Stimulated activated CD4-positive, alpha-beta T cell treated with anti-CD3 and anti-CD28 coated beads, Interleukin-2, amount 100 ng/mL, for 24 hours (primary cell): ENCODE measurements around the gene TM6SF1.
"Not testable (repeated sequence)": the region's sequence is repeated elsewhere in the genome, so short reads cannot be mapped to it uniquely, and the experiment has no call there.

Experiments used
- DNase-seq, 2 donors: peaks; one replicate each; pipeline ENCODE4 v3.0.0-alpha.2; 2020

The TM6SF1 gene

GRCh38 chr15:83090465-83090864 lies 17.0 kb upstream of the TM6SF1 start:
- DNase-seq: no peak

- DNase-seq: not testable (repeated sequence)
Observed at GRCh38 chr15:83091965-83092308, 15.5 kb upstream of the TM6SF1 start.

DNA sequence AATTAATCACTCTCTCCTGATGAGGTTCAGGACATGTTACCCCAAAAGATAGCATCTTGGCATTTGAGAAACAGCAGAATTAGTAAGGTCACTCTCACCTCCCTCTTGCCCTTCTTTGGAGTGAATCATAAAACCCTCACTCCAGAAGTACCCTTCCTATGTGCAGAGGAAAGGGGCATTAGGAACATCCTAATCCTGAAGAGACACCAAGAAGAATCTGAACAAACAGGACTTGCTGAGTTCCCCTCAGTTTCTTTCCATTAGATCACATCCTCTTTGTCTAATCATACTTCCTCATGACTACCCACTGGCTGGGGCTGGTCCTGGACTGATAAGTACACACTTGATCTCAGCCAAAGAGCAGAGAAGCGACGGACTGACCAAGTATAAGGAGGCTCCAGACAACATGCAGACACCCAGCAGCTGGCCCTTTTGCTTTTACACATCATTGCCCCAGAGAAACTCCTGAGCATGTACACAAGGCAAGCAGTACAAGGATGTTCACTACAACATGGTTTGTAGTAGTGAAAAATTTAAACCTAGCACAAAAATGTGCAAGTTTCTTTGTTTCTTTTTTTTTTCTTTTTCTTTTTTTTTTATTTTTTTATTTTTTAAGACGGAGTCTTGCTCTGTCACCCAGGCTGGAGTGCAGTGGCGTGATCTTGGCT lies 15.0 kb upstream of the TM6SF1 start:
- peak in 1 of 2 donors; percentile 5 for DNase-seq

DNA sequence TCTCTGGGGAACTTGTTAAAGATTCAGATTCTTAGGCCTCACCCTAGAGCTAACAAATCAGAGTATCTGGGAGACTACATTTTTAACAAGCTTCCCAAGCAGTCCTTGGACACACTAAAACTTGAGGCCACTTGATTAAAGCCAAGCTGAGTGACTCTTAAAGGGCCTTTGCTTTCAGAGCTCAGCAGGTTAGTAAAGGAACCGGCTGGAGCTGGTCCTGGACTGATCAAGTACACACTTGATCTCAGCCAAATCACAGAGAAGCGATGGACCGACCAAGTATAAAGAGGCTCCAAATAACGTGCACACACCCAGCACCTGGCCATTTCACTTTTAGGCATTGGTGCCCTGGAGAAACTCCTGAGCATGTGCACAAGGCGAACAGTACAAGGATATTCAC lies 12.9 kb upstream of the TM6SF1 start:
- DNase-seq: no peak

- no peak for DNase-seq
Observed at GRCh38 chr15:83098079-83098478, 9.4 kb upstream of the TM6SF1 start.

DNA sequence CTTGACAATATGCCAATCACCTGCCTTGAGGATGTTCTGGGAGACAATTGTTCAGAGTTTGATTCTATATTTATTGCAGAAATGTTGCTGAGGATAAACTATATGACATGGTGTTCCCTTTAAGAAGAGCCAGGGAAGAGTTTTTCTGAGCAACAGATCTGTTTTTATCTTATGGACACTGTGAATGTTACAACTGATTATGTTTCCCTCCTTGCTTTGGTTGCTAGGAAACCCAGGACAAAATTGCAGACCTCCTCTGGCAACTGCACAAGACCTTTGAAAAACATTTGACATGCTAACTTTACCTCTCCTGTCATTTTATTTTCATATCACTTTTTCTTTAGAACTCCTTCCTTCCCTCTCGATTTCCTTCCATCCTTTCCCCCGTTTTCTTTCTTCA lies 8.2 kb upstream of the TM6SF1 start:
- DNase-seq: no peak

- DNase-seq: no peak
Observed at GRCh38 chr15:83100097-83100646, 7.3 kb upstream of the TM6SF1 start.

- DNase-seq: no peak
Observed at GRCh38 chr15:83102346-83102745, 5.1 kb upstream of the TM6SF1 start.

DNA sequence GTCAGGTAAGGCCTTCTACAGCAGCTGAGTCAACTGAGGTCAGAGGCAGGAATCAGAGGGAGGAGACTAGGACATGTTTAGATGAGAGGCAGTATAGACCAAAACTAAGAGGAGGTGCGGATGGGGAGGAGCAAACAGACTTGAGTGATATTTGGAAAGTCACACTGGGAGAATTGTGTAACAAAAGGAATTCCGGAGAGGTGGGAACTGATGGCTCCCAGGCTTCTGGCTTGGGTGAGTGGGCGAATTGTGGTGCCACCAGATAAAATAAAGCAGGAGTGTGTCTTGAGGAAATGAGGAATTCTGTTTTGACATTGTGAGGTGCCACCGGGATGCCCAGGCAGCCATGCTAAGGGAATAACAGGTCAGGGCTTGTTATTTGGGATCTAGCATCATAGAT lies 3.3 kb upstream of the TM6SF1 start:
- no peak for DNase-seq

GRCh38 chr15:83105440-83105839 lies 2.0 kb upstream of the TM6SF1 start:
- no peak for DNase-seq

- DNase-seq: no peak
Observed at GRCh38 chr15:83107841-83108181, 366 bp downstream of the TM6SF1 start.

GRCh38 chr15:83108266-83109219 lies 1.1 kb downstream of the TM6SF1 start:
- DNase-seq: peak in 1 of 2 donors; percentile 12

DNA sequence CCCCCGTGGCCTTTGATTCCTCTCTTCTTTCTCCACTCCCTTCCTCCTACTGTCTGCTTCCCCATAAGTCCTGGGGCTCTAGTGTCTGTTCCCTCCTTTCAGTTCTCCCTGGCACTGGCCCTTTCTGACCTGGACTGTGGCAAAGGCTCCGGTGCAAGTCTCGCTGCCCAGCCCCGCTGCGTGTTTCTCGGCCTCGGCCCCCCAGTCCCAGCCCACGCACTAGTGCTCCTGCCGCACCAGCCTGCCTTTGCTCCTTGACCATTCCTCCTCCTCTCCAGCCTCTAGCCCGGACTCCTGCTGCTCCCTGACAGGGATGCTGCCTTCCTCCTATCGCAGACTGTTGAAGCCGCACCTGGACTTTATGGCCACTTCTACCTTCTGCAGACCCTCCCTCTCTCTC lies 2.1 kb downstream of the TM6SF1 start:
- no peak for DNase-seq

- DNase-seq: no peak
Observed at GRCh38 chr15:83110381-83110780, 2.9 kb downstream of the TM6SF1 start.

- no peak for DNase-seq
Observed at GRCh38 chr15:83111149-83111548, 3.7 kb downstream of the TM6SF1 start.

DNA sequence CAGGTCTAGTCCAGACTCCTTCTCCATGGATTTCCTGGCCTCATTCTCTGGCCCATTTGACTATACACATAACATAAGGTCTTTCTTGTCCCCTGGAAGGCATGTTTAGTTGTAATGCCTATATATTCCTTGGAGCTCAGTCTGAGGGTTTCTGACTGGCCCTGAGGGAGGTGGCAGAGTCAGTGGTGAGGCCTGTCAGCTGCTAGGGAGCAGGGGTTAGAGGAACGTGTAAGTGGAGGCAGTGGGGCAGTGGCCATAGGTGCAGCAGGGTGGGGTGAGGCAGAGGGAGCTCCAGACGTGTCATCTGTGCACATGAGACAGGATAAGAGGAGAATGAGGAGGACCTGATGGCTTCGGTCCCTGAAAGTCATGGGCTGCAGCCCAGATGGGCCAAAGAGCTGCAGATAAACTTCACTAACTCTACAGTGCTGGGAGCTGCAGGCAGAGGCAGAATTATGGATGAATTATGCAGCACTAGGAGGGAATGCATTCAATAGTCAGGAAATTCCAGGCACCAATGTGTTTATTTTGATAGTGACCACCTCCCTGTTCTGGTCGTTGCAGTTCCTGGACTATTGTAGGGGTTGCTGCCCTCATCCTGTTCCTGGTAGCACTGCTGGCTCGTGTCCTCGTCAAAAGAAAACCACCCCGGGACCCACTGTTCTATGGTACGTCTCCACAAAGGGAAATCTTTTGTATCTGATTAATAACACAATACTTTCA lies 4.9 kb downstream of the TM6SF1 start:
- no peak for DNase-seq

DNA sequence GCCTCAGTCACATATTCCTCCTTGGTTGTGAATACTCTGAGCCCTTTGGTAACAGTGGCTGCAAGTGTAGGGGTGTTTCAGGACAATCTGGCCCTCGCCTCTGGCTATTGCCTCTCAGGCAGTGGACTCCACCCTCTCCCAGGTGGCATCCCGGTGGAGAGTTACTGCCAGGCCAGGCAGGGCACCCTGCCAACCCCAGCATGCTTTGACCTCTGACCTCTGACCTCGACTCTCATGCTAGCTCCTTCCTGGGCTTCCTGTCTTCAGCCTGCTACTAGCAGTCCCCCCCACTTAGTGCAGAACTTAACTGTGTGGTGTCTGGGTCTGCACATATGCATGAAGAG lies 5.5 kb downstream of the TM6SF1 start:
- no peak for DNase-seq

DNA sequence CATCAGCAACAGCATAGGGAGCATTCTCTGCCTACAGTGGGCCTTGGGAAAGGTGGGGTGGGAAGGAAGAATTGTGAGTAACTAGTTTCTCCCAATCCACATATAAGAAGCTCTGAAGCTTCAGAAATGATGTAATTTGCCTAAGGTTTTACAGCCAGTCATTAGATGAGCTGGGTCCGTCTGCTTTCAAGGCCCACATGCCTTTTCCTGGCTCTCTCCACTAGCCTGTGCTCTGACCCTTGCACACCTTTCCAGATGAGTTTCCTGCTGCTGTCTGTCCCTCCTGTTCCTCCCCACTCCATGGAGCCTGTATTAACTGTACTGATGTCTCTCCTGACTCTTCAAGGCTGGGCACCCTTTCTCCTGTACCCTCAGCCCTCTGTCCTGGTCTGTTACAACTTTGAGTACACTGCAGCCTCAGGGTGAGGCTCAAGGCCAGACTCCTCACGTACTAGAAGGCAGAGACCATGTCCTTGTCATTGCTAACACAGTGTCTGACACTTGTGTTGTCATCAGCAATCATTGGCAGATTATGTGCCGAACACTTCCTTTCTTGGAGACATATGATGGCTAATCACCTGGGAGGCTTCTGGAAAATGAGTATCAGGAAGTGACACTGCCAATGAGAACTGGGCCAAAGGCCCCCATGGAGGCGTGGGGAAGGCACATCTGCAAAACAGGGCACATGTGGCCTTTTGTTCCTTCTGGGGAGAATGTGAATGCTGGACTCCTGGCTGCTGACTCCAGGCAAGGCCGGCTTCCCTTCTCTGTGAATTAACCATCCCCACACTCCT lies 6.6 kb downstream of the TM6SF1 start:
- DNase-seq: no peak

DNA sequence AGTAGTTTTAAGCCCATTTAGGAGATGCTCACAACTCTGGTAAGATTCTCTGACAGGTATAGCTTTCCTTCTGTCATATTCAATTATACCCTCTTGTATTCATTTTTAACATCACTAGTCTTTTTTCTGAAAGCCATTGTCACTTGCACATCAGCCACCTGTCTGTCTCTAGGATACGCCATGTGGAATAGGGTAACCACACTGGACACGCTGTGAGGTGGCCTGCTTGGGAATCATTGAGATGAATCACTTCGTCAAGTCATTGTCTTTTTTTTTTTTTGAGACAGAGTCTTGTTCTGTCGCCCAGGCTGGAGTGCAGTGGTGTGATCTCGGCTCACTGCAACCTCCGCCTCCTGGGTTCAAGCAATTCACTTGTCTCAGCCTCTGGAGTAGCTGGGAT lies 7.4 kb downstream of the TM6SF1 start:
- no peak for DNase-seq

- DNase-seq: no peak
Observed at GRCh38 chr15:83115410-83115809, 8.0 kb downstream of the TM6SF1 start.

DNA sequence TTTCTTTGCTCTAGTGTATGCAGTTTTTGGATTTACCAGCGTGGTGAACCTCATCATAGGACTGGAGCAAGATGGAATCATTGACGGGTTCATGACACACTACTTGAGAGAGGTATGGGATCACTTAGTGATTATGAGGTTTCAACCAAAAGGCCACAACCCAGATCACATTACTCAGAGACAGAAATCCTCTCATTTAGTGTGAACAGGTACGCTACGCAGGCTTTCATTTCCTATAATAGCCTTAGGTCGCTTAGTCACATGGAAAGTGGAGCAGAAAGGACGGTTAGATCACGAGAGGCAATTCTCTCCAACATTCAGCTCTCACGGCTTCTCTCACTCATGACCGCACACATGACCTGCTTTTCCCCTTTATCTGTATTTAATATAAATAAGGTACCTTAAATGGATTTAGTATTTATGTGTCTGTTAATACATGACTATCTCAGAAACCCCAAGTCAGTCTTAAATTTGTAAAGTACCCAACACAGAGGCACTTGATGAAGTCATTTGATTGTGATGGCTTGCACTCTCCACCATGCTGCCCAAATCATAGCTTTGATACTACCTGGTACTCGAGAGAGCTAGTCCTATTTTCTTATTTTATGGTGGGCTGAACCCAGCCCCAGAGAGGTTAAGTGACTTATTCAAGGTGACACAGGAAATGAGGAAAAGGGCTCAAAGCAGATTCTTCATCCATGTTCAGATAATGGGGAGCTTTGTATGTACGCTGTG lies 8.6 kb downstream of the TM6SF1 start:
- DNase-seq: no peak

DNA sequence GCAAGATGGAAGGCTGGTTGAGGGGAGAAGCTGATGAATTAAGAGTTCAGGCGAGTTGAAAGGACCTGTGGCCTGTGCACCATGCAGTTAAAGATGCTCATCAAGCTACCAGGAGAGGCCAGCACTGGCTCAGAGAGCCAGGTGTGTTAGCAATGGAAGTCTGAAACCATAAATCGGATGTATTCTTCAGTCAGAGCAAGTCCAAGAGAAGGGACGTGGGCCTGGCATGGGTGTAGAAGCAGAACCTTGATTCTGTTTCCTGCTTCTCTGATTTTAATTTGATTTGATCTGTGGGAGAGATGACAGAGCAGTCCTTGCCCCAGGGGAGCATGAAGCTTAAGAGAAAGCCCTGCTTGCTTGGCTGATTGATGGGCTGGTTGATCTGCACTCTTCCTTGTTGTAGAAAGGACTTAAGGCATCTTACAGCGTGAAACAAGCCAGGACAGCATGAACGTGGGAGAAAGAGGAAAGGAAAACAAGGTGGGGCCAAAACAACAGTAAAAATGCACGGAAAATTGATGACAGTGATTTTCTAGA lies 10.9 kb downstream of the TM6SF1 start:
- DNase-seq: no peak
